Measurements from ENCODE around the gene F3. TPM values are rescaled to one million over a fixed set of nuclear protein-coding genes. Genes with fewer than 3 reads are reported as not detected.

F3 gene
- polyA plus RNA-seq, 1 donor (not counting 4 experiments of a cell fraction or from before 2014, with no cell fraction given): 1,409 TPM

- no peaks in the 10 kb centered on the region for H4K20me1 ChIP-seq (ENCODE audit: control insufficient read depth, extremely low read depth, insufficient read depth, low read length)
- no peak for DNase-seq (ENCODE audit: low read depth, low spot score)
- no peak overlapping the region for H3K9ac ChIP-seq (ENCODE audit: control insufficient read depth, extremely low read depth, insufficient read depth, low read length)
- no peak overlapping the region for H3K4me2 ChIP-seq (ENCODE audit: control insufficient read depth, extremely low read depth, insufficient read depth, low read depth, low read length)
- dilution Hi-C loops (cut with MboI; ENCODE audit: extremely low pct_ligation_motif_present, low sequenced_read_pairs): no loop called here
- peaks cover 6% of the 10 kb centered on the region for H3K4me1 ChIP-seq (ENCODE audit: control insufficient read depth, extremely low read depth, insufficient read depth, low read length)
- H3K27ac ChIP-seq (ENCODE audit: control insufficient read depth, insufficient read depth, low read length): peak overlapping the region; percentile 20
- no peaks in the 10 kb centered on the region for H3K9me3 ChIP-seq (ENCODE audit: control insufficient read depth, low read depth, low read length)
- no peaks in the 10 kb centered on the region for H3K36me3 ChIP-seq (ENCODE audit: control insufficient read depth in 2 of 2, extremely low read depth in 1 of 2, insufficient read depth in 2 of 2, low read length in 2 of 2)
- H3K27me3 ChIP-seq (ENCODE audit: control insufficient read depth, extremely low read depth, insufficient read depth, low read length): no peaks in the 10 kb centered on the region
- FAIRE-seq: no peak
- no peaks in the 10 kb centered on the region for H3K9me1 ChIP-seq (ENCODE audit: control insufficient read depth, extremely low read depth, insufficient read depth, low read length)
- H3K4me3 ChIP-seq (ENCODE audit: control insufficient read depth in 2 of 3, extremely low read depth in 1 of 3, insufficient read depth in 2 of 3, low read depth in 1 of 3, low read length in 3 of 3): no peak overlapping the region
- no peaks in the 10 kb centered on the region for H3K79me2 ChIP-seq (ENCODE audit: control insufficient read depth, insufficient read depth, low read length)
- H2AFZ ChIP-seq (ENCODE audit: control insufficient read depth, low read length): peak overlapping the region; percentile 45
- TF ChIP-seq EZH2 (IDR thresholded peaks at IDR 0.05; ENCODE audit: low read length): no peak
- no peak for TF ChIP-seq CTCF (optimal IDR thresholded peaks at IDR 0.05 in 1 of 3, IDR thresholded peaks at IDR 0.05 in 1 of 3, conservative IDR thresholded peaks at IDR 0.05 in 1 of 3; ENCODE audit: extremely low read depth in 1 of 3, insufficient read depth in 2 of 3, low read length in 3 of 3)
Measured at GRCh38 chr1:94560333-94560732, 18.8 kb upstream of the F3 start.

GRCh38 chr1:94559921-94560320, 18.4 kb upstream of the F3 start:
- no peak overlapping the region for H3K9ac ChIP-seq (ENCODE audit: control insufficient read depth, extremely low read depth, insufficient read depth, low read length)
- H4K20me1 ChIP-seq (ENCODE audit: control insufficient read depth, extremely low read depth, insufficient read depth, low read length): no peaks in the 10 kb centered on the region
- peak overlapping the region; percentile 45 for H2AFZ ChIP-seq (ENCODE audit: control insufficient read depth, low read length)
- H3K27ac ChIP-seq (ENCODE audit: control insufficient read depth, insufficient read depth, low read length): peak overlapping the region; percentile 20
- dilution Hi-C loops (cut with MboI; ENCODE audit: extremely low pct_ligation_motif_present, low sequenced_read_pairs): no loop called here
- H3K4me3 ChIP-seq (ENCODE audit: control insufficient read depth in 2 of 3, extremely low read depth in 1 of 3, insufficient read depth in 2 of 3, low read depth in 1 of 3, low read length in 3 of 3): no peak overlapping the region
- no peaks in the 10 kb centered on the region for H3K9me1 ChIP-seq (ENCODE audit: control insufficient read depth, extremely low read depth, insufficient read depth, low read length)
- no peak for DNase-seq (ENCODE audit: low read depth, low spot score)
- H3K36me3 ChIP-seq (ENCODE audit: control insufficient read depth in 2 of 2, extremely low read depth in 1 of 2, insufficient read depth in 2 of 2, low read length in 2 of 2): no peaks in the 10 kb centered on the region
- no peaks in the 10 kb centered on the region for H3K79me2 ChIP-seq (ENCODE audit: control insufficient read depth, insufficient read depth, low read length)
- TF ChIP-seq CTCF (optimal IDR thresholded peaks at IDR 0.05 in 1 of 3, IDR thresholded peaks at IDR 0.05 in 1 of 3, conservative IDR thresholded peaks at IDR 0.05 in 1 of 3; ENCODE audit: extremely low read depth in 1 of 3, insufficient read depth in 2 of 3, low read length in 3 of 3) (no peak), EZH2 (IDR thresholded peaks at IDR 0.05; ENCODE audit: low read length) (no peak)
- H3K4me2 ChIP-seq (ENCODE audit: control insufficient read depth, extremely low read depth, insufficient read depth, low read depth, low read length): no peak overlapping the region
- FAIRE-seq: no peak
- no peaks in the 10 kb centered on the region for H3K9me3 ChIP-seq (ENCODE audit: control insufficient read depth, low read depth, low read length)
- H3K4me1 ChIP-seq (ENCODE audit: control insufficient read depth, extremely low read depth, insufficient read depth, low read length): peaks cover 6% of the 10 kb centered on the region
- H3K27me3 ChIP-seq (ENCODE audit: control insufficient read depth, extremely low read depth, insufficient read depth, low read length): no peaks in the 10 kb centered on the region
